PC-9 (cell line): ENCODE data around the gene CACHD1. TPM values are rescaled to one million over a fixed set of nuclear protein-coding genes. Genes with fewer than 3 reads are reported as not detected.

Experiments
- BruUV-seq: library from RNA; stranded (reverse); fragments of 400-500 nt; replicated peaks from 2 replicates; lab custom pipeline; 2021; lab: Mats Ljungman, UMichigan
- CTCF ChIA-PET: fragments of 300-600 bp; sonication (Branson Sonifier 250); formaldehyde crosslinking; loops from one replicate; lab custom pipeline; 2022; ENCODE audit warnings: antibody characterized with exemption; lab: Charles Lee
- POLR2A ChIA-PET: fragments of 300-600 bp; sonication (Branson Sonifier 250); formaldehyde crosslinking; loops from one replicate; lab custom pipeline; 2022; ENCODE audit warnings: antibody characterized with exemption; ENCODE audit not compliant: unreplicated experiment; lab: Charles Lee
- DNase-seq, 2 experiments: peaks; one replicate each; pipeline versions ENCODE4 v3.0.0 to v3.0.0-alpha.2; 2015 to 2022; ENCODE audit warnings: mixed read lengths in 1 of 2
- H2AFZ ChIP-seq: fragments of 200-600 bp; sonication (generic); 2 replicates; pipeline ENCODE4 v1.8.1; 2017; ENCODE audit warnings: antibody characterized with exemption
- H3F3A ChIP-seq: fragments of 200-600 bp; sonication (generic); 2 replicates; pipeline ENCODE4 v1.8.1; 2017; ENCODE audit warnings: antibody characterized with exemption, mild to moderate bottlenecking, low read depth; ENCODE audit not compliant: insufficient read depth
- H3K27ac ChIP-seq: fragments of 200-600 bp; sonication (generic); 2 replicates; pipeline ENCODE4 v1.6.1; 2016; ENCODE audit warnings: mixed run types
- H3K27me3 ChIP-seq: fragments of 200-600 bp; sonication (generic); 2 replicates; pipeline ENCODE4 v1.6.1; 2016; ENCODE audit warnings: low read depth, mixed run types; ENCODE audit not compliant: insufficient read depth
- H3K36me3 ChIP-seq: fragments of 200-600 bp; sonication (generic); 2 replicates; pipeline ENCODE4 v1.6.1; 2016; ENCODE audit warnings: low read depth, mixed run types
- H3K4me1 ChIP-seq: fragments of 200-600 bp; sonication (generic); replicated peaks from 2 replicates; pipeline ENCODE4 v1.6.1; 2016; ENCODE audit warnings: mixed run types; ENCODE audit not compliant: insufficient read depth
- H3K4me2 ChIP-seq: fragments of 200-600 bp; sonication (generic); 2 replicates; pipeline ENCODE4 v1.6.1; 2017; ENCODE audit warnings: mixed run types
- H3K4me3 ChIP-seq: fragments of 200-600 bp; sonication (generic); 2 replicates; pipeline ENCODE4 v1.6.1; 2016; ENCODE audit warnings: mixed run types
- H3K79me2 ChIP-seq: fragments of 200-600 bp; sonication (generic); 2 replicates; pipeline ENCODE4 v1.6.1; 2017; ENCODE audit warnings: low read depth, mixed run types
- H3K9me2 ChIP-seq: fragments of 200-600 bp; sonication (generic); 2 replicates; pipeline ENCODE4 v1.8.1; 2017; ENCODE audit warnings: mild to moderate bottlenecking; ENCODE audit not compliant: insufficient read depth
- H3K9me3 ChIP-seq: fragments of 200-600 bp; sonication (generic); 2 replicates; pipeline ENCODE4 v1.8.1; 2016; ENCODE audit warnings: low read depth; ENCODE audit not compliant: insufficient read depth
- H4K20me1 ChIP-seq: fragments of 200-600 bp; sonication (generic); 2 replicates; pipeline ENCODE4 v1.8.1; 2017; ENCODE audit not compliant: insufficient read depth
- EZH2 ChIP-seq: fragments of 200-600 bp; sonication (generic); IDR thresholded peaks from 2 replicates; pipeline ENCODE4 v1.8.0; 2017; ENCODE audit warnings: antibody characterized with exemption, low read depth
- intact Hi-C: fragments of 100-400 bp; cut with micrococcal nuclease; formaldehyde crosslinking; loops from one replicate; pipeline ENCODE4 v1.10.0; 2022; ENCODE audit not compliant: unreplicated experiment
- total RNA-seq: library from RNA; stranded (reverse); gene quantifications from 2 replicates; pipeline ENCODE4 v1.2.3, GENCODE V29; 2021
- TF ChIP-seq, protein P1 (sequence below): fragments of 200-600 bp; sonication (generic); conservative IDR thresholded peaks from 2 replicates; pipeline ENCODE4 v1.6.1; 2017; ENCODE audit warnings: mixed run types, antibody characterized with exemption, mild to moderate bottlenecking, moderate library complexity

CACHD1 gene
- total RNA-seq, 1 experiment from 2014 or later = 3.1 TPM

DNA sequence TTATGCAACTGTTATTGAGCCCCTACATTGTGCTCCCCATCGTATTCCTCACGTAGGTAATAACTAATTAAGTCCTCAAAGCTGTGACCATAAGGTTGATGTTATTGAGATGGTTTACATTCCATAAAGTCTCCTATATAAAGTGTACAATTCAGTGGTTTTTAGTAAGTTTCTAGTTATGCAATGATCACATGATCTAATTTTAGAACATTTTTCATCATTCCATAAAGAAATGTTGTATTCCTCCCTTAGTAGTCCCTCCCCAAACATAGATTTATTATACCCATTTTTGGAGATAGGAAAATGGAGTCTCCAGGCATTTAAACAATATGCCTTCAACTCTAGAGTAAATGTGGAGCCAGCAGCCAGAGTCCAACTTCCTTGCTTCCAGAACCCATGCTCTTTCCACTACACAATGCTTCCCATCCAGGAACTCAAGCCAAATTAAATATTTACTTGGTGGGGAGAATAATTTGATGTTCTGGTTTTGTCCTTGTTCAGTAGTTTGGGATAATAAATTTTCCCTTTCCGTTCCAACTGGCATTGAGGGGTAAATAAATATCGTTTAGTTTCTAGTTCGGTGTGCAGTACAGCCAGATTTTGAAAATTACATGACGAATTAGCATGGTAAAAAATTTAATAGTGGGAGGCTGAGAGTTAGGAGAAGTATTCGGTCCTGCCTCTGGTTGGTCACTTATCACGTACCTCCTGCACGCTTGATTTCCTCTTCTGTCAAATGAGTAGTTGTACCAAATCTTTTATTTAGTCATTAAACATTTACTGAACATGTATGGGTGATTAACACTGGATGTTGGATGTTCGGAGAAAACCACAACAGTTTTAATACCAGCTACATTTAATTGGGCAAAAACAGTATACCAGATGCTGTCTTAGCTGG, 66.3 kb downstream of the CACHD1 start:
- Histone ChIP-seq H4K20me1 (no peaks in the 10 kb centered on the region), H3K79me2 (no peaks in the 10 kb centered on the region), H2AFZ (no peak overlapping the region), H3K36me3 (no peaks in the 10 kb centered on the region), H3K4me2 (no peak overlapping the region), H3F3A (no peaks in the 10 kb centered on the region), H3K27me3 (no peaks in the 10 kb centered on the region), H3K4me1 (no peaks in the 10 kb centered on the region), H3K9me3 (no peaks in the 10 kb centered on the region), H3K9me2 (no peaks in the 10 kb centered on the region), H3K27ac (no peak overlapping the region), H3K4me3 (no peak overlapping the region)
- ChIA-PET CTCF (no interaction called here), POLR2A (no interaction called here)
- DNase-seq = no peak
- intact Hi-C loops = no loop called here
- no TSS peak for BruUV-seq
- TF ChIP-seq, protein P1, sequence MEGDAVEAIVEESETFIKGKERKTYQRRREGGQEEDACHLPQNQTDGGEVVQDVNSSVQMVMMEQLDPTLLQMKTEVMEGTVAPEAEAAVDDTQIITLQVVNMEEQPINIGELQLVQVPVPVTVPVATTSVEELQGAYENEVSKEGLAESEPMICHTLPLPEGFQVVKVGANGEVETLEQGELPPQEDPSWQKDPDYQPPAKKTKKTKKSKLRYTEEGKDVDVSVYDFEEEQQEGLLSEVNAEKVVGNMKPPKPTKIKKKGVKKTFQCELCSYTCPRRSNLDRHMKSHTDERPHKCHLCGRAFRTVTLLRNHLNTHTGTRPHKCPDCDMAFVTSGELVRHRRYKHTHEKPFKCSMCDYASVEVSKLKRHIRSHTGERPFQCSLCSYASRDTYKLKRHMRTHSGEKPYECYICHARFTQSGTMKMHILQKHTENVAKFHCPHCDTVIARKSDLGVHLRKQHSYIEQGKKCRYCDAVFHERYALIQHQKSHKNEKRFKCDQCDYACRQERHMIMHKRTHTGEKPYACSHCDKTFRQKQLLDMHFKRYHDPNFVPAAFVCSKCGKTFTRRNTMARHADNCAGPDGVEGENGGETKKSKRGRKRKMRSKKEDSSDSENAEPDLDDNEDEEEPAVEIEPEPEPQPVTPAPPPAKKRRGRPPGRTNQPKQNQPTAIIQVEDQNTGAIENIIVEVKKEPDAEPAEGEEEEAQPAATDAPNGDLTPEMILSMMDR = no peak
- TF ChIP-seq EZH2 = no peak

DNA sequence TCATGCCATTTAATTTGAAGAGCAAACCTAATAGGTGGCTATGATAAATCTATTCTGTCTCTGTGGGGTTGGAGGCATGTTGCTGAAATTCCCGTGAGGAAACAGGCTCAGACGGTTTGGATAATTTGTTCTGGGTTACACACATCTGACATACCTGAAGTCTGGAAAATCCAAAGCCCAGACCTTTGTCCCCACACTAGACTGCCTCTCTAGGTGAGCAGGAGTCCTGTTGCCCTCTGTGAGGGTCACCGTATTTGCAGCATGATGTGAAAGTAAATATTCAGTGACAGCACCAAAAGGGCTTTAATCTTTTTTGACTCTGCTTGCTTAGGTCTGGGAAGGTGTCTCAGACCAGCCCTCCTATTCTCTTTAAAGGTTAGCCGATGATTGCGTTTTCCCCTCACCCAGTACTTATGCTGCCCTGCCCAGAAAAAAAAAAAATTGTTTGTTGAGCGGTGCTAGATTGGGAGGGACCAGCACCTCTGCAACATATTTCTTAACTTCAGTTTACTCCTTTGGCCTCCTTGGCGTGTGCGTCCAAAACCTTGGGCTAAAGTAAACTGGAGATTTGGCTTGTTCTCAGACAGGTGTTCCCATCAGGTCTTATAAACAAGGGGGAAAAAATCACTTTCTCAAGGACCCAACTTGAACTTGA, 67.0 kb downstream of the CACHD1 start:
- Histone ChIP-seq H3K4me2 (no peak overlapping the region), H3K4me1 (no peaks in the 10 kb centered on the region), H3K4me3 (no peak overlapping the region), H3K79me2 (no peaks in the 10 kb centered on the region), H3K27me3 (no peaks in the 10 kb centered on the region), H4K20me1 (no peaks in the 10 kb centered on the region), H3K27ac (no peak overlapping the region), H3K9me3 (no peaks in the 10 kb centered on the region), H3K9me2 (no peaks in the 10 kb centered on the region), H3K36me3 (no peaks in the 10 kb centered on the region), H3F3A (no peaks in the 10 kb centered on the region), H2AFZ (no peak overlapping the region)
- ChIA-PET POLR2A (no interaction called here), CTCF (no interaction called here)
- DNase-seq = no peak
- no TSS peak for BruUV-seq
- intact Hi-C loops = no loop called here
- TF ChIP-seq EZH2 = no peak
- TF ChIP-seq, protein P1 = no peak

- Histone ChIP-seq H3K9me2 (no peaks in the 10 kb centered on the region), H3F3A (no peaks in the 10 kb centered on the region), H3K79me2 (no peaks in the 10 kb centered on the region), H3K27ac (no peak overlapping the region), H2AFZ (no peak overlapping the region), H3K4me3 (no peak overlapping the region), H4K20me1 (no peaks in the 10 kb centered on the region), H3K9me3 (no peaks in the 10 kb centered on the region), H3K4me2 (no peak overlapping the region), H3K27me3 (no peaks in the 10 kb centered on the region), H3K36me3 (no peaks in the 10 kb centered on the region), H3K4me1 (no peaks in the 10 kb centered on the region)
- TF ChIP-seq, protein P1 = no peak
- no peak for TF ChIP-seq EZH2
- DNase-seq = no peak
- ChIA-PET POLR2A (interaction anchor here (0.6 to 0.7 kb wide), 2 partner anchors 16 to 449 kb away, joined by 3 to 5 read pairs; no protein-coding TSS in a partner anchor), CTCF (no interaction called here)
- intact Hi-C loops = no loop called here
- BruUV-seq = no TSS peak
Observed at GRCh38 chr1:64537942-64538341, 68.0 kb downstream of the CACHD1 start.
